Activated naive CD4-positive, alpha-beta T cell (primary cell): ENCODE results near the gene ACHE.

Experiments used
- DNase-seq, 4 experiments: peaks; one replicate each; lab custom pipeline; 2025; lab: John Stamatoyannopoulos, UW

ACHE gene

DNA sequence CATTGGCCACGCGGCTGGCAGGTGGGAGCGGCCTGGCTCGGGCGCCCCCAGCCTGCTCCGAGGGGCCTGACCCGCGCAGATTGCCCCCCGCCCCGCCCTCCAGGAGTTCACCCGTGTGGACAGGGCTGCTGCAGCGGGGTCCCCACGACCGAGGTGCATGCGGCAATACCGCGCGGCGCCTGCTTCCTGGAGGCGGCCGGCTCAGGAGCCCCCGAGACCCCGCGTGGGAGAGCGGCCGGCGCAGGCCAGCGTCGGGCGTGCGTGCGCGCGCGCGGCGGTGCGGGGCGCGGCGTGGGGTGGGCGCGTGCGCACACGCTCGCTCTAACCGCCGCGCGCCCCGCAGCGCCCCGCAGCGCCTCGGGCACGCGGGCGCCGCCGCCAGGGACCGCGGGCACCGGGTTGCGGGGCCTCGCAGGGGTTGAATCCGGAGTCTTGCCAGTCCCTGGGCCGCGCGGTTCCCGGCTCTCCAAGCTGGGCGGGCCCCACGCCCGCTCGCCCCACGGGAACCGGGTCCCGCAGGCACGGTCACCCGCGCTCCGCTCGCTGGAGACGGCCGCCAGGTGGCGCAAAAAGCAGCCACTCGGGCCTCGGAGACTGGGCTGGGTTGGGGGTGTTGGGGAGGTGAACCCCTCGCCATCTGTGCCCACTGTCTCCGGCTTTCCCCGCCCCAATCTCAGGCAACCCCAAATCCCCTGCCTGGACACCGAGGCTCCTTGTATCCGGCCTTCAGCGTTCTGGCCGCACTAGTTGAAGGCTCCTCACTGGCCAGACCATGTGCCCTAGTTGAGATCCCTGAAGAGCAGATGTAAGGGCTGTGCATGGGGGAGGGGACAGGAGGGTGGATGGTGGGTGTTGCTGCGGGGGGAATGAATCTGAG is 1.3 kb upstream of the ACHE start:
- DNase-seq, result peak in 2 of 4 experiments; percentile 35 to 36

DNA sequence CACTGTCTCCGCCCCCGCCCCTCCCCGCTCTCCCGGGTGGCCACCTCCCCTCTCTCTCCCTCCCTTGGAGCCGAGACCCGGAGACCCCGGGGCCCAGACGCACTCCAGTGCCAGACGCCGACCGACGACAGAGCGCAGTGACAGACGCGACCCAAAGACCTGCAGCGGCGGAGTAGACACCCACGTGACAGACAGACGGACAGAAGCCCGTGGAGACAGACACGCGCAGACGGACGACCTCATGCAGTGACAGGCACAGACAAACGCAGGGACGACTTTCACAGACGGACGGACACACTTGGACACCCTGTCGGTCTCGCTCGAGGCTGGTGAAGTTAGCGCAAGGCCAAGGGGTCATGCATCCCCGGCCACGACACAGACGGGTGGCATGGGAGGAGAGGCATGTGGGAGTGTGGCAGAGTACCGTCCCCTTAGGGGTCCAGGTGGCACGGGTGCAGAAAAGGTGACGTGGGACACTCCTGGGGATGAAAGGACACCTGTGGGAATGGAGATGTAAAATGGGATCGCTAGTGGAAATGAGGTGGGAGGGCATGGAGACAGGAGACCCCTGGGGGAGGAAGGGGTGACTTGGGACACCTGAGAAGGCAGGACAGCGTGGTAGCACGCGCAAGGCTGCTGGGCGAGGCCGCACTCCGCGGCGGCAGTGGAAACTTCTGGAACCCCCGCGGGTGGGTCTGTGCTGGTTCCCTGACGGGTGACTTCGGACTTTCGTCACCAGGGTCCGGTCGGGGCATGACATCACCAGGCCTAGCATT is 456 bp upstream of the ACHE start:
- DNase-seq, result peak in 1 of 4 experiments; percentile 27

DNA sequence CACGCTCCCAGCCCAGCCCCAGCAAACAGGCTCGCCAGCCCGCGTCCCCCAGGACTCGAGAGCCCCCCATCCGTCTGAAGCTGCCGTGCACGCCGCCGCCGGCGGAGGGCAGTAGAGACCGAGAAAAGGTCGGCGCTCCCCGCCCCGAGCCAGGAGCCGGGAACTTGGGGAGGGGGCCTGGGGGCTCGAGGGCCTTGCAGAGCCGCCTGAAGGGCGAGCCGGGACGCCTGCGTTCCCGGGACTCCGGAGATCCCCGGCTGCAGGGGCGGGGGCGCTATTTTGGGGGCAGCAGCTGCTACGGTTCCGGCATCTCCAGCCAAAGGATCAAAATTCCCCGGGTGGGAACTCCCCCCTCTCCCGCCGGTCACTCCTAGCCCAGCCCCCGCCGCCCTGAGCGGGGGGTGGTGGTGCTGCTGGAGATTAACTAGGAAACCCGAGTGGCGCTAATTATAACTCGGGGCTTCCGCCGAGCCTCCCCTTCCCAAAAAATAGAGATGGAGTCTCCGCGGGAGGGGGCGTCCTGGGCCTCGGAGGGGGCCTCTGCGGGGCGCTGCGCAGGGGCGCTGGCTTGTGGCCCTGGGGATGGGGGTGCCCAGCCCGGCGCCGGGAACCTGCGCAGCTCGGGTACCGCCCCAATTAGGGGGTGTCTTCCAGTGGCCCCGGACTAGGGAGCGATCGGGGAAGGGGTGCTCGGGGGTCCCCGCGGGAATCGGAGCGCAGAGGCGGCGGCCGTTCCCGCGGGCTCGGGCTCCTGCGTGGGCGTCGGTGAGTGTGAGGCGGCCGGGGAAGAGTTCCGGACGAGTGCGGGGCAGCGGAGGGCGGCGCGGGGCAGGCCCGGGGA is 608 bp downstream of the ACHE start:
- DNase-seq, result peak in 3 of 4 experiments; percentile 39 to 56 (median 45)

DNA sequence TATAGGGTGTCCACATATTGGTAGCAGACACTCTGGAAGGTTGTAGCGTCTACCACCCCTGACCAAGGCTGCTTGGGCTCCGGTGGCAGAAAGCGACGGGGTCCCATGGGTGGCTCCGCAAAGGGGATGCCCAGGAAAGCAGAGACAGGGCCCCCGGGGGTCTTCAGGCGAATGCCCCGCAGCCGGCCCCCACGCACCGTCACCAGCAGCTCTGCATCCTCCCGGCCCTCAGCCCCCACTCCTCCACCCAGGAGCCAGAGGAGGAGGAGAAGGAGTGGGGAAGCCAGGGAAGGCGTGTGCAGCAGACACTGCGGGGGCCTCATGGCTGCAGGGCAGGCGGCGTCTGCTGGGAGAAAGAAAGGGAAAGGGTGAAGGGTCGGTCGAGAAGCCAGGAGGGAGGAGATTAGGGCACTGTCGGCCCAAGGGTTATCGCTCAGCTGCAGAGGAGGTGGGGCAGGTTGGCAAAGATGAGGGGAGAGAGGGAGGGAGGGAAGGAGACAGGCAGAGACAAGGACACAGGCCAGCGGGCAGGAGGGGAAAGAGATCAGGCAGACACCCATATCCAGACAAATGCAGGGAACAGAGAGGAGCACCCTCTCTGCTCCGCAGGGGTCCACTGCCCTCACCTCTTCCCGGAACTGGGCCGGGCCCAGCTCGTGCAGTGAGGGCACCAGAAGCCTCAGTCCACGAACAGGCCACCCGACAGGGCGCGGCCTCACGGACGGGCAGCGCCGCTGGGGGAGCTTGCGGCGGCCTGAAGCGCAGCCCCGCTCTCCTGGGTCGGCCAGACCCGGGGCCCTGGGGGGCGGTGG is 1.6 kb downstream of the ACHE start:
- no peak for DNase-seq

DNA sequence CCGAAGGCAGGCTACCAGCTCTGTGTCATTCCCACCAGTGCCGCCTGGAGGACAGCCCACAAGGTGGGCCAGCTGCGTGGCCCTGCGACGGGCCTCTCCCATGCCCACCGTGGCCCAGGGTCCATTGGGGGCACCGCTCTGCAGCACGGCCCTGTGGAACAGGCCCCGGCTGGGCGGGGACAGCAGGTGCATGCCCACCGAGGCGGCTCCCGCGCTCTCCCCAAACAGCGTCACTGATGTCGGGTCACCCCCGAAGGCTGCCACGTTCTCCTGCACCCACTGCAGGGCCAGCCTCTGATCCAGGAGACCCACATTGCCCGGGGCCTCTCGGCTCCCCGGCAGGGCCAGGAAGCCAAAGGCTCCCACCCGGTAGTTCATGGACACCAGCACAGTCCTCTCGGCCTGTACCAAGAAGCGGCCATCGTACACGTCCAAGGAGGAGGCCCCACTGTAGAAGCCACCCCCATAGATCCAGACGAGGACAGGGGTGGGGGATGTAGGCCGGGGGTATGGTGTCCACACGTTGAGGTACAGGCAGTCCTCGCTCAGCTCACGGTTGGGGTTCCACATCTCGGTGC is 2.3 kb downstream of the ACHE start:
- DNase-seq, result no peak

DNA sequence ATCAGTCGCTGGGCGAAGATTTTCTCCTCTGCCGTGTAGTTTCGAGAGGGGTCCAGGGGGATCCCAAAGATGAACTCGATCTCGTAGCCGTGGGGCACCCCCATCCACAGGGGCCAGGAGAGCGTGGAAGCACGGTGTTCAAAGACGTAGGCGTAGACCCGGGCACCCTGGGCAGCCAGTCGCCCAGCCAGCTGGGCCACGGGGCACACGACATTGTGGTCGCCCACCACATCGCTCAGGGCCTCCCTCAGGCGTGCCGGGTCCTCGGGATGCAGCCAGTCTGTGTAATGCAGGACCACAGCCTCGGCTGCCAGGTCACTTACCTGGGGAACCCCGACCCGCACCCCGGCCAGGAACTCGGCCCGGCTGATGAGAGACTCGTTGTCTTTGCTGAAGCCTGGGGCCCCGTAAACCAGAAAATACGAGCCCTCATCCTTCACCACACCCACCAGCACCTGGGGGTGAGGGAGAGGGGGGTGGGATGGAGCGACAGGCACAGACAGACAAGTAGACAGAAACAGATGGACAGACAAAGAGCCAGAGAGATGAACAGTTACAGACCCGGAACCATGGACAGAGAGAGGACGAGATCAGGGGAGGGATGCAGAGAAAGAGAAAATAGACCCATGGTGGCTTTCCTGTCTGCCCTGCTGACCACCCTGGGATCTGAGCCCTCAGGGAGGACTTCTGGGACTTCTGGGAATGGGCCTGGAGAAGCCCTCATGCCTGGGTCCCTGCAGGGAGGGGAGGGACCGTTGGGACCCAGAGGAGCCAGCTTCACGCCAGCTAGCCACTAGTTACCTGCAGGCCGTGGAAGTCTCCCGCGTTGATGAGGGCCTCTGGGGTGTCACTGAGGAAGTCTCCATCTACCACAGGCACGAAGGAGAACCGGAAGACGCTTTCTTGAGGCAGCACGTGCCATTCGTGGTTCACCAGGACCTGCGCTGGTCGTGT is 3.0 kb downstream of the ACHE start:
- no peak for DNase-seq

DNA sequence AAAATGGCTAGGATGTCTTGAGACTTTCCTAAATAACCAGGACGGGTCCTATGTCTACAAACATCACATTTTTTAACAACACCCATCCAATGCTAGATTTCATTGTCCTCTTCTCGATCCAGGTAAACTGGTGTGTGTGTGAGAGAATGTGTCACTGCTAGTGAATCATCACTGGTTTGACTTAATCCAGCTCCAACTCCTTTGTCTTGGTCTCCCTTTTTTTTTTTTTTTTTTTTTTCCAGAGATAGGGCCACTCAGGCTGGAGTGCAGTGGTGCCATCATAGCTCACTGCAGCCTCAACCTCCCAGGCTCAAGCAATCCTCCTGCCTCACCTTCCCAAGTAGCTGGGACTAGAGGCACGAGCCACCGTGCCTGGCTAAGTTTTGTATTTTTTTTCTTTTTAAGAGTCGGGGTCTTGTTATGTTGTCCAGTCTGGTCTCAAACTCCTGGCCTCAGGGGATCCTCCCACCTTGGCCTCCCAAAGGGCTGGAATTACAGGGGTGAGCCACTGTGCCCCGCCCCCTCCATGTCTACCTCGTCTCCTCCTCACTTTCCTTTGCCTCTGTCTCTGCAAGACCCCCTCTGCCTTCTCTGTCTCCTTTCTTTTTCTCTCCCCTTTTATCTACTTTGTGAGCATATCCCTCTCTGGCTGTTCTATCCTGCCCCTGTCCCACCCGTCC is 4.0 kb downstream of the ACHE start:
- no peak for DNase-seq

DNA sequence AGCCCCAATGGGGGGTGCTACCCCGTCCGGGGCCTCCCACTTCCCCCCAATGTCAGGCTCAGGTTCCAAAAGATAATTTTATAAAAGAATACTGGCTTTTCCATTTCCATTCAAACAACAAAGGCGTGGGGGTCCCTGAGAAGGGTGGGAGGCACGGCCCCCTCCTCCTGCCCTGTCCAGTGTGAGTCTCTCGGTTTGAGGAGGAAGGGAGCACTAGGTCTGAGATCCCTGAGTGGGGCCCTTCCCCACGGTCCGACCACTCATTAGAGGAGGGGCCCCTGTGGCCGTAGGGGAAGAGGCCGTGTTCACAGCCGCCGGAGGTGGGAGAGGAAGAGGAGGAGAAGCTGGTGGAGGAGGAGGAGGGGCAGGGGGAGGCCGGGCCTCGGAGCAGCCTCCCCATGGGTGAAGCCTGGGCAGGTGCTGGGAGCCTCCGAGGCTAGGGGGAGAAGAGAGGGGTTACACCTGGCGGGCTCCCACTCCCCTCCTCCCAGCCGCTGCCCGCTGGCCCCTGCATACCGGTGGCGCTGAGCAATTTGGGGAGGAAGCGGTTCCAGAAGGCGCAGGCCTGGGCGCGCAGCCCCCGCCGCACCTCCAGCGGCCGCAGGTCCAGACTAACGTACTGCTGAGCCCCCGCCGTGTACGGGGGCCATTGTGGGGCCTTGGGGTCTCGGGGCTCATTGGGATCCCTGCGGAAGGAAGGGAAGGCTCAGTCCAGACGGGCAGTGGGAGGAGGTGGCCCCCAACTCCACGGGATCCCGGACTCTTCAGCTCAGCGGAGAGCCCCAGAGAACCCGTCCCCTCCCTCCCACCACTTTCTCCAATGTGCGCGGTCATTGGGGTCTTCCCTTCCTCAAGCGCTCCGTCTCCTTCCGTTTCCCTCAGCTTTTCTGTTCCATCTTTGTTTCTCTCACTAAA is 4.8 kb downstream of the ACHE start:
- DNase-seq, result no peak

DNA sequence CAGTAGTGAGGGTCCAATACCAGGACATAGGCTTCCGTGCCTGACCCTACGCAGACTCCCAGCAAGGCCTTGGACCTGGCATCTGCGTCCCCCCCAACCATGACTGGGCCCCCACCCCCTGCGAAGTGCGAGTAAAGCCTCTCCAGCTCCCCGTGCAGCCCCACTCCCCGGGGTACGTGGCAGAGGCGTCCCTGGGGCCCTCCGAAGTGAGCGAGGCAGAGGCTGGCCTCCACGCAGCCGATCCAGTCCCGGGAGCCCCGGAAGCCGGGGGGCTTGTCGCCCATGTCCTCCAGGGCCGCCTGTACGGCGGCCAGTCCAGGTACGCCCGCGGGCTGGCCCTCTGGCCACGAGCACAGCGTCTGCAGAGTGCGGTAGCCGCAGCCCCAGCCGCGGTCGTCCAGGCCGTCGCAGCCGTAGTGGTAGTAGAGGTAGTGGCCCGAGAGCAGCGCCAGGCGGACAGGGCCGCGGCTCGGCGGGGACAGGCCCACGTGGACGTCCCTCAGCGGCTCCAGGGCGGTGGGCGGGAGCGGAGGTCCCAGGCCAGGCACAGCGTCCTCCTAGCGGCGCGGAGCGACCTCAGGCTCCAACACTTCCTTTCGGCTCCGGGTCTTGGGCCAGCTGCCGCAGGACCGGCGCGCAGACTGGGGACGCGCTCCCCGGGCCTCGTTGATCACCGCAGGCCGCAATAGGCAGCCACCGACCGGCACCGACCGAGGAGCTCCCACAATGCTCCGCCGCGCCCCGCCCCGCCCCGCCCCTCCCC is 6.5 kb downstream of the ACHE start, which contains the start of gene UFSP1:
Gene UFSP1, minus strand, starts transcription at position 728 of the 763 bp plus-strand sequence. Its CDS starts 444 bp downstream, at position 284.
- DNase-seq, result no peak

DNA sequence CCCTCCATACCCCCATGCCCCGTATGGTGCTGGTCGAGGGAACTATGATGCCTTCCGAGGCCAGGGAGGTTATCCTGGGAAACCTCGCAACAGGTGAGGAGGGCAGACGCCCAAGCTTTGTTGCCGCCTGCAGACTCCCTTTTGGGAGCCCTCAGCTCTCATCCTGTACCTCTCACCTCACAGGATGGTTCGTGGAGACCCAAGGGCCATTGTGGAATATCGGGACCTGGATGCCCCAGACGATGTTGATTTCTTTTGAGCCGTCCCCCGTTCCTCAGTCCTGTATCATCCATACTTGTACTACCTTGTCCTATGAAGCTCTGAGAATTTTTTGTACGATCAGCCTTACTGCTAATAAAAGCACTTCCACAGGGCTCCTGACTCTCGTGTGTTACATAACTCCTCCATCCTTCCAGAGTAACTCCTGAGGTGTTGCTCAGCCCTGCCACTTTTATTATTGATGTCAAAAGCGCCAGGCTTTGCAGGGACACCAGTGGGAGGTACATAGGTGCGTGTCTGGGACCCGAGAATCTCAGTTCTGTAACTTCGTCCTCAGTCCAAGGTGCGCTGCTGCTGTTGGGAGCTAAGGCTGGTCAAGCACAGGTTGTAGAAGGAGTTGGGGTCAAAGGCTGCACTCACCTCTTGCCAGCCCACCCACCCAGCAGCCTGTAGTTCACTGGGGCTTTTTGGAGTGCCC is 7.2 kb downstream of the ACHE start:
- no peak for DNase-seq

DNA sequence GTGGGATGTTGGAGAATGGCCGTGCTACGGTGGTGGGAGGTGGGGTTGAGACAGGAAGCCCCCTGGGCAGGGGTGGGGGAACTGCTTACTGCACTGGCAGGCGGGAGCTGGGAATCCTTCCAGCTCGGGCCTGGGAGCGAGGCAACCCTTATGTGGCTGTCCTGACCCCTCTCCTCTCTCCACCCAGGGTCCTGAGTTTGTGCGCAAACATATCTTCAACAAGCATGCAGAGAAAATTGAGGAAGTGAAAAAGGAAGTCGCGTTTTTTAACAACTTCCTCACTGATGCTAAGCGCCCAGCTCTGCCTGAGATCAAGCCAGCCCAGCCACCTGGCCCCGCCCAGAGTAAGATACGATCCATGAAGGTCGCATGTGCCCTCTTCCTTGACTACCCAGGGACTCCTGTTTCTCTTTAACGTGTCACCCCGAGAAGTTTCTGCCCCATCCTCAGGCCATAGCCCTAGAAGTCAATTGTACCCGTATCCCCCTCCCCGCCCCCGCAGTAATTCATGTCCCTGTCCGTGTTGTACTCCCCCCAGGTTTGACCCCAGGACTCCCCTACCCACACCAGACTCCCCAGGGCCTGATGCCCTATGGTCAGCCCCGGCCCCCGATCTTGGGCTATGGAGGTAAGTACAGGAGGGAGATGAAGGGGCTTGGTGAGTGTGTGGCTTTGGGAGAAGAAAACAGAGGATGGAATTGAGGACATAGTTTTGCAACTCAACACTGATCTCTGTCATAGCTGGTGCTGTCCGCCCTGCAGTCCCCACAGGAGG is 8.0 kb downstream of the ACHE start:
- DNase-seq, result peak in 2 of 4 experiments; percentile 9 to 42

DNA sequence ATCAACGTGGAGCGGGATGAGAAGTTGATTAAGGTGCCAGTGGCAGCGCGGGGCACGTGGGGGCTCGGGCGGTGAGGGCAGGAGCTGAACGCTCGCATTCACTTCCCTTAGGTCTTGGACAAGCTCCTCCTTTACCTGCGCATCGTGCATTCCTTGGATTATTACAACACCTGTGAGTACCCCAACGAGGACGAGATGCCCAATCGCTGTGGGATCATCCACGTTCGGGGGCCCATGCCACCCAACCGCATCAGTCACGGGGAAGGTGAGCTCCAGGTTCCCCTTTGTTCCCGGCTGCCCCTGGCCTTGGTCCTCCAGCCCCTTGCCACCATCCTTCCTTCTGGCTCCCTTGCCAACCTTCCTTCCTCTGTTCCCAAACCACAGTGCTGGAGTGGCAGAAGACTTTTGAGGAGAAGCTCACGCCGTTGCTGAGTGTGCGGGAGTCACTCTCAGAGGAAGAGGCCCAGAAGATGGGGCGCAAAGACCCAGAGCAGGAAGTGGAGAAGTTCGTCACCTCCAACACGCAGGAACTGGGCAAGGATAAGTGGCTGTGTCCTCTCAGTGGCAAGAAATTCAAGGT is 8.7 kb downstream of the ACHE start:
- DNase-seq, result no peak

DNA sequence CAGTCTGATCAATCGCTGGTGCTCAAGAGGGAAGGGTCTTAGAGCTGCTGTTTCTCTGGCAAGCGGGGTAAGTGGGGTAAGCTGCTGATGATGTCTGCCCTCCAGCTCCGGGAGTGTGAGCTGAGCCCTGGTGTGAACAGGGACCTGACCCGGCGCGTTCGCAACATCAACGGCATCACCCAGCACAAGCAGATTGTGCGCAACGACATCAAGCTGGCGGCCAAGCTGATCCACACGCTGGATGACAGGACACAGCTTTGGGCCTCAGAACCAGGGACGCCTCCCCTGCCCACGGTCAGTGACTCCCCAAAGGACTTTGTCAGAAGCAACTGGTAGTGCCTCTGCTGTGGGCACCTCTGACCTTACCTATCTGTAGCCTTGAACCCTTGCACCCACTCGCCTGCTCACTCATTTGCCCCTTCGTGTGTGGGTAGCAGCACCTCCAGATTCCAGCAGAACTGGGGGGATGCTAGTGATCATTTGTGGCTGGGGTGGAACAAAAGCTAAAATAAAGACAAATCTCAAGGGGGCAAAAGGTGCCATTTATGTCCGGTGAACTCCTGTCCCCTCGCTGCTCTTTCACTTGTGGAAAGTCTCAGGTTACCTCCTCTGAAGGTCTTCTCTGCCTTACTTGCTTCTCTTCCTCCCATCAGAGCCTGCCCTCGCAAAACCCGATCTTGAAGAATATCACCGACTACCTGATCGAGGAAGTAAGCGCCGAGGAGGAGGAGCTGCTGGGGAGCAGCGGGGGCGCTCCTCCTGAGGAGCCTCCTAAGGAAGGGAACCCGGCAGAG is 9.3 kb downstream of the ACHE start:
- no peak for DNase-seq

DNA sequence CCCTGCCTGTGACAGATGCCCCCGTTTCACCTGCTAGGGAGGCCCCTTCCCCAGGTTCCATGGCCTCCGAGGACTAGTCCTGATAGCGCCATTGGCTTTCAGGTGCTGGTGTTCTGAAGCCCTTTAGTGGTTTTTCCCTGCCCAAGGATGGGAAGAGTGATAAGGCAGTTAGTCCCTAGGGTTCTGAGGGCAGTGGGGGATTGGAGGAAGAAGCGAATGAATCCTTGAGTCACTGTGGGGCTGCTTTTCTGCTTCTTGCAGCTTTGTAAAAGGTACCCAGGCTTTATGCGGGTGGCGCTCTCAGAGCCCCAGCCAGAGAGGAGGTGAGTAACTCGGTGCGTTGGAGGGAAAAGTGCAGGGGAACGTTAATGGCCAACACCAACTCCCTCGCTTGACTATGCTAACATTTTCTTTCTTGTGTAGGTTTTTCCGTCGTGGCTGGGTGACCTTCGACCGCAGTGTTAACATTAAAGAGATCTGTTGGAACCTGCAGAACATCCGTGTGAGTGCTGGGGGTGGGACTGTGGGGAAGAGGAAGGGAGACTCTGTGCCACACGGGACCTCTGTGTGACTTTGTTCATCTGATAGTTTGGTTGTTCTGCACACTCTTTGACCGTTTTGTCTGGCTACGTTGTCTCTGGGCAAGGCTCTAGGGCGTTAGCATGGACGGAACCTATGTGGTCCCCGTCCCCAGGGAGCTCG is 10.1 kb downstream of the ACHE start:
- no peak for DNase-seq
